ENCODE results near the gene DDO. TPM values are rescaled to one million over a fixed set of nuclear protein-coding genes. Genes with fewer than 3 reads are reported as not detected.
"Not testable (repeated sequence)": the region's sequence is repeated elsewhere in the genome, so short reads cannot be mapped to it uniquely, and the experiment has no call there.

DDO gene
- total and polyA plus RNA-seq, 9 donors: 0.45 to 2.5 (median 0.88) TPM; not detected in 3

DNA sequence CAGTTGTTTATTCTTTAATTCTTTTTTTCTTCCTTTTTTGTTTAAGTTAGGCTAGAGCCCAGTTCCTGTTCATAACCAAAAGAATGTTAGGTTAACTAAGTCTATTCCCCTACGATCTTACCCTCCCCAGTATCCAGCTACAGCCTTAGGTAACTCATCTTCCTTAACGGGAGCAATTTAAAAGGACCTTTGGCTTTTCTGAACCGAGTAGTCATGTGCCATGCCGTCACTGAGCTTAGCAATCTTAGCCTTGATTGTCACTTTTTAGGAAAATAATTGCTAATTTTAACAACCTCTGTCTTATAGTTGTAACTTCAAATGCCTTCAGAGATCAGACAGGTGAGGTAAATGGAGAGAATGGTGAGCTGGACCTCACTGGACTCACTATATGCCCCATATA, 63.4 kb downstream of the DDO start:
- TF ChIP-seq EP300 (IDR thresholded peaks at IDR 0.05) (no peak), POLR2A (IDR thresholded peaks at IDR 0.05) (no peak)
- TF ChIP-seq, protein P1, sequence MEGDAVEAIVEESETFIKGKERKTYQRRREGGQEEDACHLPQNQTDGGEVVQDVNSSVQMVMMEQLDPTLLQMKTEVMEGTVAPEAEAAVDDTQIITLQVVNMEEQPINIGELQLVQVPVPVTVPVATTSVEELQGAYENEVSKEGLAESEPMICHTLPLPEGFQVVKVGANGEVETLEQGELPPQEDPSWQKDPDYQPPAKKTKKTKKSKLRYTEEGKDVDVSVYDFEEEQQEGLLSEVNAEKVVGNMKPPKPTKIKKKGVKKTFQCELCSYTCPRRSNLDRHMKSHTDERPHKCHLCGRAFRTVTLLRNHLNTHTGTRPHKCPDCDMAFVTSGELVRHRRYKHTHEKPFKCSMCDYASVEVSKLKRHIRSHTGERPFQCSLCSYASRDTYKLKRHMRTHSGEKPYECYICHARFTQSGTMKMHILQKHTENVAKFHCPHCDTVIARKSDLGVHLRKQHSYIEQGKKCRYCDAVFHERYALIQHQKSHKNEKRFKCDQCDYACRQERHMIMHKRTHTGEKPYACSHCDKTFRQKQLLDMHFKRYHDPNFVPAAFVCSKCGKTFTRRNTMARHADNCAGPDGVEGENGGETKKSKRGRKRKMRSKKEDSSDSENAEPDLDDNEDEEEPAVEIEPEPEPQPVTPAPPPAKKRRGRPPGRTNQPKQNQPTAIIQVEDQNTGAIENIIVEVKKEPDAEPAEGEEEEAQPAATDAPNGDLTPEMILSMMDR (IDR thresholded peaks at IDR 0.05): no peak
- Histone ChIP-seq H3K27me3 (no peaks in the 10 kb centered on the region), H3K36me3 (no peaks in the 10 kb centered on the region), H3K9me3 (no peaks in the 10 kb centered on the region), H3K27ac (peak overlapping the region in 1 of 2 donors; percentile 62), H3K4me1 (ENCODE audit: insufficient read depth) (peaks cover 4% of the 10 kb centered on the region), H3K4me3 (no peak overlapping the region)
- 69 to 81% (median 76%) methylated on average over 4 of the region's 4 CpGs for WGBS, 3 donors
- intact Hi-C loops (cut with DNase I): no loop called here
- DNase-seq: no peak

- peaks cover 4% of the 10 kb centered on the region for H3K4me1 ChIP-seq (ENCODE audit: insufficient read depth)
- H3K27ac ChIP-seq: peak overlapping the region in 1 of 2 donors; percentile 62
- H3K36me3 ChIP-seq: no peaks in the 10 kb centered on the region
- whole genome bisulfite sequencing, 3 donors: 81 to 87% (median 83%) methylated on average over 3 of the region's 3 CpGs
- H3K27me3 ChIP-seq: no peaks in the 10 kb centered on the region
- intact Hi-C loops (cut with DNase I): no loop called here
- no peaks in the 10 kb centered on the region for H3K9me3 ChIP-seq
- no peak overlapping the region for H3K4me3 ChIP-seq
- DNase-seq: no peak
- TF ChIP-seq, protein P1 (IDR thresholded peaks at IDR 0.05): no peak
- TF ChIP-seq POLR2A (IDR thresholded peaks at IDR 0.05): no peak
Observed at GRCh38 chr6:110351546-110351945, 63.8 kb downstream of the DDO start.

GRCh38 chr6:110350593-110350992, 64.8 kb downstream of the DDO start:
- H3K4me3 ChIP-seq; H3K9me3 ChIP-seq; H3K4me1 ChIP-seq (ENCODE audit: insufficient read depth); H3K36me3 ChIP-seq; H3K27me3 ChIP-seq; H3K27ac ChIP-seq; intact Hi-C loops (cut with DNase I); DNase-seq: not testable (repeated sequence)
- 90 to 93% (median 91%) methylated on average over 7 of the region's 7 CpGs for WGBS, 3 donors

- Histone ChIP-seq H3K27me3 (no peaks in the 10 kb centered on the region), H3K9me3 (no peaks in the 10 kb centered on the region), H3K27ac (no peak overlapping the region), H3K4me1 (ENCODE audit: insufficient read depth) (peaks cover 2% of the 10 kb centered on the region), H3K36me3 (no peaks in the 10 kb centered on the region), H3K4me3 (no peak overlapping the region)
- intact Hi-C loops (cut with DNase I): no loop called here
- 89 to 94% (median 93%) methylated on average over 11 of the region's 11 CpGs for WGBS, 3 donors
- no peak for DNase-seq
- TF ChIP-seq, protein P1 (IDR thresholded peaks at IDR 0.05): no peak
- TF ChIP-seq POLR2A (IDR thresholded peaks at IDR 0.05): no peak
Observed at GRCh38 chr6:110348961-110349690, 66.2 kb downstream of the DDO start.

DNA sequence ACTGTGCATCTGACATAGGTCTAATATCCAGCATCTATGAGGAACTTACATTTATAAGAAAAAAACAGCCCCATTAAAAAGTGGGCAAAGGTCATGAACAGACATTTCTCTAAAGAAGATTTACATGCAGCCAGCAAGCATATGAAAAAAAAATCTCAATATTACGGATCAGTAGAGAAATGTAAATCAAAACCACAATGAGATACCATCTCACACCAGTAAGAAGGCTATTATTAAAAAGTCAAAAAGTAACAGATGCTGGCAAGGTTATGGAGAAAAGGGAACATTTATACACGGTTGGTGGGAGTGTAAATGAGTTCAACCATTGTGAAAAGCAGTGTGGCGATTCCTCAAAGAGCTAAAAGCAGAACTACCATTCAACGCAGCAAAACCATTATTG, 70.3 kb downstream of the DDO start:
- Histone ChIP-seq H3K36me3 (no peaks in the 10 kb centered on the region), H3K27ac (no peak overlapping the region), H3K9me3 (no peaks in the 10 kb centered on the region), H3K4me1 (ENCODE audit: insufficient read depth) (peaks cover 14% of the 10 kb centered on the region), H3K4me3 (no peak overlapping the region), H3K27me3 (no peaks in the 10 kb centered on the region)
- 88 to 94% (median 94%) methylated on average over 4 of the region's 4 CpGs for WGBS, 3 donors
- TF ChIP-seq, protein P1 (IDR thresholded peaks at IDR 0.05): no peak
- TF ChIP-seq EP300 (IDR thresholded peaks at IDR 0.05) (no peak), POLR2A (IDR thresholded peaks at IDR 0.05) (no peak)
- intact Hi-C loops (cut with DNase I): no loop called here
- DNase-seq: no peak

Measured in ovary (tissue), 9 donors.